G401.6 (cell line): ENCODE results near the gene SERPINB7.
A peak's percentile ranks its signal among the peaks of the same experiment; 100 is the strongest.

ENCODE experiments used
- FAIRE-seq: peaks from 2 replicates; lab custom pipeline; 2012; peaks lifted over from hg19 to GRCh38; lab: Jason Lieb, UNC

The SERPINB7 gene

DNA sequence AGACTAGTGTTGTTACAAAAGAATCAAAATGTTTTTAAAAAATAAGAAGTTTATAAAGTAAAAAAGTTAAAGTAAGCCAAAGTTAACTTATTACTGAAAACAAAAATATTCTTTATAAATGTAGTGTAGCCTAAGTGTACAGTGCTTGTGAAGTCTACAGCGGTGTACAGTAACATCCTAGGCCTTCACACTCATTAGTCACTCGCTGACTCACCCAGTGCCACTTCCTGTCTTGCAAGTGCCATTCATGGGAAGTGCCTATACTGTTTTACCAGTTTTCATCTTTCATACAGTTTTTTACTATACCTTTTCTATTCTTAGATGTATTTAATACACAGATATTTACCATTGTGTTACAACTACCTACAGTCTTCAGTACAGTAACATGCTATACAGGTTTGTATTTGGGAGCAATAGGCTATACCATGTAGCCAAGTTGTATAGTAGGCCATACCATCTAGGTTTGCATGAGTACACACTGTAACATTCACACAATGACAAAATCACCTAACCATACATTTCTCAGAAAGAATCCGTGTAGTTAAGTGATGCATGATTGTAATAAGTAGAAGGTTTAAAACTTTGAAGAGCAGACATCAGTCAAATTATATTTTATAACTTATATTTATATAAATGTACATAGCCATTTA lies 13.4 kb downstream of the SERPINB7 start:
- FAIRE-seq, result no peak

DNA sequence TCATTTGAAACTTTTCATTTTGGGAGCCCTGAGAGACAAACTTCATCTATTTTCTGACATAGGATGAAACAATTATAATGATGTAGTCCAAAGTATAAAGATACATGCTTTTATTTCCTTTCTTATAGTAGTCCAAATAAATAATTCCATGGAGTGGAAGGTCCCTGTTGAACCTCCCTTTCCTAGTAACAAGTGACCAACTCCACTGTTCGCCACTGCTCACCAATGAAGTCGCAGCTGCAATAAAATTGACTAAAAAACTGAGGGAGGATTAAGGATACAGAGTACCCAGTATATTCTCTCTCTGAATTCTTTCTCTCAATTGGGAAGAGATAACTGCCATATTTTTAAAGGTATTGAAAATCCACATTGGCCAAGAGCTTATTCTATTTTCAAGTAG lies 14.1 kb downstream of the SERPINB7 start:
- FAIRE-seq, result no peak

DNA sequence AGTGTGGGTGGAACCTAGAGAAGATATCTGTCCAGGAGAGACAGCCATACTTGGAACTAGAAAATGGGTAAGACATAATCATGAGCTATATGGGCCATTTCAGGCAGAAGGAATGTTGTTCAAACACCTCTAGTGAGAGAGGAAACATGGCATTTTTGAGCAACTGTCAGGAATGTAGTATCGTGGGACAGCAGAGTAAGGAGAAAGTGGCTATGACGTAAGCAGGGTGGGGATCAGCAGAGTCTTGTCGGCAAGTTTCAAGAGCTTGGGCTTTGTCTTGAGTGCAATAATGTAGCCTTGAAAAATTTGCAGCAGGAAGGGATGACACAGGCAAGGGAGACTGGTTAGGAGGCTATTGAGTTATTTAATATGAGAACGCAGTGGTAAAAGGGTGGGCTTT lies 20.4 kb downstream of the SERPINB7 start:
- FAIRE-seq, result no peak

DNA sequence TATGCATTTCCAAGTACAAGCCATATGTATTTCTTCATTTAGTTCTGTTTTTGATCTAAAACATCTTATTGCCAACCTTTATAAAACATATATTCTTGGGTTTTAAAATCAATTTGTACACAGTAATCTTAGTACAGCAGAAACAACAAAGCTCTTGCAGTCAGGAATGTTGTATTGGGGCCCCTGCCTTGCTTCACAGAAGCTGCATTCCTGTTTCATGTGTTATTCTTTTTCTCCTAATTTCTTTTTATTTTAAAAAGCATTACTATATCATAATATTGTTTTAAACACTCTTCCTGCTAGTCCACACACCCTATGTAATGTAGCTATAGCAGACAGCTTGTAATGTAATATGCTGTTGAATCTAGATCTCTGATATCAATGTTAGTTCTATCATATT lies 24.0 kb downstream of the SERPINB7 start:
- no peak for FAIRE-seq

DNA sequence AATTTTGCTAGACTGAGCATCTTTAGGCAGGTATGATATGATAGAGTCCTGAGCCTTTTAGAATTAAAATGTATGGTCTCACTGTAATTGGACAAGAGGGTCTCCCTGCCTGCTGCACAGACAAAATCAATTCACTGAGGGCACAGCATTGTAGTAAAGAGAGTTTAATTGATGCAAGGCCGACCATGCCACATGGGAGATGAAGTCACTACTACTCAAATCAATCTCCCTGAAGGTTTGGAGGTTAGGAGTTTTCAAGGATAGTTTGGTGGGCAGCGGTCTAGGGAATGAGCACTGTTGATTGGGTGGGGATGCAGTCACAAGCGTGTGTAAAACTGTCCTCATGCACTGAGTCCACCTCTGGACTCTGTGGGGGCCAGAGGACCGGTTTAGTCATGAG lies 26.1 kb downstream of the SERPINB7 start:
- no peak for FAIRE-seq

DNA sequence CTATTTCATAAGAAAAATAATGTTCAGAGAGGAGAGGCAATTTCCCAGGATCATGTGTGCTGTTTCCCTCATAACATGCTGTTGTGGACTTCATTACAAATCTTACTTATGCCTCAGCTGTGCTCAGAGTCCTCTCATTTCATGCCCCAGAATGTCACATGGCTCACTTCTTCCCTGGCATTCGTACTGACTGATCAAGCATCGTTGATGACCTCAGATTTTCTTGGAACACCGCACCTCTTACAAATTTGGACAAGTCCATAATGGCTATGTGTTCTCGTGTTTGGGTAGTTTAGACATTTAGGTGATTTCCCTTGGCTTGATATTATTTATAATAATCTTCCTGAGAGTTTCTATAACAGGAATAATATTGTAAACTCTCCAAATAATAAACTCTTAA lies 32.9 kb downstream of the SERPINB7 start:
- no peak for FAIRE-seq

DNA sequence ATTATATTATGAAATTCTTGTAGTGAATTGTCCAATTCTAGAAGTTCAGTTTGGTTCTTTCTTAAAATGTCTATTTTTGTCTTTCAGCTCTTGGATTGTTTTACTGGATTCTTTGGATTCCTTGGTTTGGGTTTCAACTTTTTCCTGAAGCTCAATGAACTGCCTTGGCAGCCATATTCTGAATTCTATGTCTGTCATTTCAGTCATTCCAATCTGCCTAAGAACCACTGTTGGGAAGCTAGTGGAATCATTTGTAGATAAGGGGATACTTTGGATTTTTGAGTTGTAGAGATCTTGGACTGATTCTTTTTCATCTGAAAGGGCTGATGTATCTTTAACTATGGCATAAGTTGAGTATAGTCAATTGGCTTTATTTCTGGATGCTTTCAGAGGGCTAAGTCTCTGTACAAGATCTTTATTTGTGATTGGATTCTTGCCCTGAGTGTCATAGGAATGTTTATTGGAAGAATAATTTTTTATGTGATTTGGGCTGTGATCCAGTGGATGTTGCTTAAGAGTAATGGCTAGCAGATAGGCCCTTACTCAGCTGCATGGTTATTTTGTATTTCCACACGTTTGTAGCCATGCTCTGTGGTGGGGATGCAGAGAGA lies 42.3 kb downstream of the SERPINB7 start:
- no peak for FAIRE-seq

DNA sequence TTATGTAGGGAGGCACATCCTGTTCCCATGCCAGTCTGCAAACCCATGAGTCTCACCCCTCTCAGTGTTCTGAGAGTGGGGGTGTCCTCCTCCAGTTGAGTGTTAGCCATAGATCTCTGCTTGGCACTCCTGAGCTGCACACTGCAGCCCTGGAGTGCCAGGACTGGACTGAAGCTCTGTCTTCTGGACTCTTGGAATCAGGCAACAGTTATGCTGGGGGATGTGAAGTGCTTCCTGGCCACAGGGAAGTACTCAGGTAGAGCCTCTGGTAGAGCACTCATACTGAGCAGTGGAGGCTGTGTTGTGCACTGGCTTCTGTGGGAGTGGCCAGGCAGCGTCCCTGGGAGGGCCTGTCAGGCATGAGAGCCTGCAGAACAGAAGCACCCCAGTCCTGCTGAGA lies 43.0 kb downstream of the SERPINB7 start:
- FAIRE-seq, result no peak

DNA sequence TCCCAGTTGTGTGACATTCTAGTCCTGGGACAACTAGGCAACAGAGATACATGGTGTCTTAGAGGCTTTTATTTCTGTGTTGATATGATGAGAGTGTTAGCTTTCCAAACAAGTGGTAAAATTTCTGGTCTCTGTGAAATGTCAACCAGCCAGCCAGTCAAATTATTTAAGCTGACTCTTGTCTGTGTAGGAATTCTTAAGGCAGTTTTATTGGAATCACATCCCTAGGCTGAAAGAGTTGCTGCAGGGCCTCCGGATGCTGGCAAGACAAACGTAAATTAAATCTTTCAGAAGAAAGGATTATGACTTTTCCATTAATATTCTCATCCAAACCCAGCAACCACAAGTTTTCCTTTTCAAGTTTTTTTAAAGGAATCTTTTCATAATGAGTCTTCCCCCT lies 44.6 kb downstream of the SERPINB7 start:
- FAIRE-seq, result no peak

DNA sequence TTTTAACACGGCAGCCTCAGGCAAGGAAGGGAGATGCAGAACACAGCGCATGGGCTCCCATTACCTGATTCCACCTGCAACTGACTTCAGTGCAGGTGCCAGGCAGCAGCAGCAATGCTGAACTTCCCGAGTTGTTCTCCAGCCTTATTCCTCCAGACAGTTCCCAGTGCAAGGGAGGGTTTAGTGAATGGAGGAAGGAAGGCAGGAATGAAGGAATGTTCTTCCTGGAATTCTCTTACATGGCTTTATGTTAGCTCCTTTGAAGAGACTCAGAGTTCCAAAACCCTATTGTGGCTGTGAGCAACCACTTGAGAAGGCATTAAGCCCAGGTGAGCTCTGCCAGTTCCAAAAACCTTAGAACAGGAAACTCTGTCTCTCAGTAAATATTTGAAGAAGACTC lies 45.5 kb downstream of the SERPINB7 start:
- no peak for FAIRE-seq

DNA sequence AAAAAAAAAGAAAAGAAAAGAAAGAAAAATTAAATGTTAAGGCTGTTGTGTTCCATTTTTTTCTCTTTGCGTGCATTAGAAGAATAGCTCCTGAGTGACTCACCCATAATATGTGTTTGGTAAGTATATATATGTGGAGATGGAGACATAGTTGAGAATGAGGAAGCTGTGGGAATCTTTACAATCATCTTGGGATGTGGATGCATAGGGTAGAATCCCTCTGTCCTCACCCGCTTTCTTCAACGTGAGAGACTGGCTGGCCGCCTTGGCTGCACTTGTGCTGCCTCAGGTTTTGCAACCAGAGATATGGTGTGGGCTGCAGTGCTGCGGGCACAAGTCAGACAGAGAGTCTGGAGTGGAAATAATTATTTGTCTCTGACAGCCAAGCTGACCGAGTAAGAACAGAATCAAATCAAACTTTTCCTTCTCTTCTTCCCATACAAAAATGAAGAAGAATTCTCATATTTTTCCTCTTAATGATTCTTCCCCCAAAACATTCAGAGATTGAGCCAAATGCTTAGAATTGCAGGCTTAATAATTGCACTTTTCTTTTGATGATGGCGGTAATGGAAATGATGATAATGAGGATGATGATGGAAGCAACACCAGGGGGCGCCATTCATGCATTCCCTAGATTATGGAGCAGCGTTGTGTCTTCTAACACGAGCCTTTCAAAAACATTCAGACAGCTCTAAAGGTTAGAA lies 48.5 kb downstream of the SERPINB7 start:
- FAIRE-seq, result no peak

DNA sequence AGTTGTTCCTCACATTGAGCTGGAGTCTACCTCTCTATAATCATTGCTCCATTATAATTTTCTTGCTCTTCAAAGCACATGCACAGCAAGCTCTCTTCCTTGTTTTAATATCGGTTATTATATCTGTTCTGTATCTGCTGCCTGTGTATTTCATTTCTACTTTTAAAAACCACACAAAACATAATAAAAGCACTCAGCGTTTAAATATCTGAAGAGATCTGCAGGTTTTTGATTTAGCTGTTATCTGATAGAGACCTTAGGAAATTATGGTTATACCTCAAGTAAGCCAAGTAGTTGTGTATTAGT lies 49.0 kb downstream of the SERPINB7 start:
- no peak for FAIRE-seq

DNA sequence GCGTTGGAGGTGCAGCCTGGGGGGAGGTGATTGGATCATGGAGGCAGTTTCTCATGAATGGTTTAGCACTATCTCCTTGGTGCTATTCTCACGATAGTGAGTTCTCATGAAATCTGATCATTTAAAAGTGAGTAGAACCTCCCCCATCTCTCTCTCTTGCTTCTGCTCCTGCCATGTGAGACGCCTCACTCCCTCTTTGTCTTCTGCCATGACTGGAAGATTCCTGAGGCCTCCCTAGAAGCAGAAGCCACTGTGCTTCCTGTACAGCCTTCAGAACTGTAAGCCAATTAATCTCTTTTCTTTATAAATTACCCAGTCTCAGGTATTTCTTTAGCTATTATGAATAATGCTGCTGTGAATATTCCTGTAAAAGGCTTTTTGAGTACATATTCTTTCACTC lies 52.9 kb downstream of the SERPINB7 start:
- FAIRE-seq, result no peak

DNA sequence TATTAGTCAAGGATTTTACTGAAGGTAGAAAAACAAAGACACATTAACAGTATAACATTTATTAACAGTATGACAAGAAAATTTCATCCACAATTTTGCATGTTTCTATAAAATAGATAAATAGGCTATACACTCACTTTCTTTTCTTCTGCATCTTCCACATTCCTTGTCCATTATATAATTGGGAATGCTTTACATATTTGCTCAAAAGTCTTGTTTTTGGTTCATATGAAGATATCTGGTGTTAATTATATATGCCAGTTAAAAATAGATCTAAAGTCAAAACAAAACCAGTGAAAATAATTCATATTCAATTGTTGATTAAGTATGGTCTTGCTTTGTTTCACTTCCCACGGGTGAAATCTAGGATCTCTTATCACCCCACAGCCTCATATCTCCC lies 53.4 kb downstream of the SERPINB7 start:
- no peak for FAIRE-seq

DNA sequence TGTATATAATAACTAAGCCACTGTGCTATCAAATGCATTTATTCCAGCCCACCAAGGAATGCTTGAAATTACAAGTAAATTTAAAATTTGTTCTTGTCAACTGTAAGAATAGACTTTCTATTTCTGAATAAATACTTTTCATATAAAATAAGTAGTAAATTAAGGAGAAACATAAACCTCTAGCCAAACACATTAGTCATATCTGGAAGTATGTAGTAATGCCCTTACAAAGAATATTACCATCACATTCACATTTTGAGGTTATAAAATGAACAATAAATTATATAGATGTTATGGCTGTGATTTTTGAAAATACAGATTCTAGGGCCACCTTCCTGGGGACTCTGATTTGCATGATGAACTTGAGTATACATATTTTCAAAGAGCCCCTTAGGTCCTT lies 54.7 kb downstream of the SERPINB7 start:
- no peak for FAIRE-seq

DNA sequence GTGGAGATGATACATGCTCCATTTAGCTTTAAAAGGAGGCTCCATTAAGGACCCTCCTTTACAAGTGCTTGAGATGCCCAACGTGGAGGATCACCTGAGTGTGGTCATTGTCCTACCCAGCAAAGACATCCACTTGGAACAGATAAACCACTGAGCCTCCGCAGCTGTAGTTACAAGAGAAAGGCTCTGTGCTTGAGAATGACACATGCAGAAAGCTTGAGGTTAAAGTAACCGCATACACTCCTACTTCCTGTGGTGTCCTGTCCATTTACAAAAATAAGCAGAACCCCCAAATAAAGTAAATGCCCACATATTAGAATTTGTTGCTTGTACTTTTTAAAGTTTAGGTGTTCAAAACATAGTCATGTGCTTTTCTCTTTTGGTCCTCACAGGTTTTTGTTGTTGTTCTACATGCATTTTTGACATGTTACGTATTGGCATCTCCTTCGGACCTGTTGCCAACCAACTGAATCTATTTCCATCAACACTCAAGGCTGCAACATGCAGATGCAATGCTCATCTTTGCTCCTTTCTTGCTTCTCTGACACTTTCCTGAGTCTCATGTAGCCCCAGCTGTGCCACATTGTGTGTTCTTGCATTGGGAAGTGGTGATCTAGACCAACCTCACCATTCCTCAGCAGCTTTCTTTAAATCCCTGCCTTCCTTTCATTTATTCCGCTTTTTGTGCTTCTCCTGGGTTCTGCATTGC lies 56.0 kb downstream of the SERPINB7 start:
- no peak for FAIRE-seq

DNA sequence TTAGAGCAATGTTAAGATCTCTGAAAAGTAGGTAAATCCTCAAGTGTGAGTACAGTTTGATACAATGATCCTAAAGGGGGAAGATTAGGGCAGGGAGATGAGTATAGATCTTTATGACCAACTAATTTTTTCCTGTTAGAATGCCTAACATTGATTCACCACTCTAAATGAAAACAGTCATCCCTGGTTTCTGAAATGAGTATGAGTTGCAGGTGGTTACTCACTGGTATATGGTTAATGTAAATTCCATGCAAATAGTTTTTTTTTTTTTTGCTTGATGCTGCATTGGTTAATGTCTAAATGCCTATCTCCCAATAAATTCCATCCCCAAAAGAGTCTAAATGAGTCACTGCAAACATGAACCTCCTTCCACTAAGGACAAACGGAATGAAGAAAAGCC lies 57.3 kb downstream of the SERPINB7 start:
- no peak for FAIRE-seq

DNA sequence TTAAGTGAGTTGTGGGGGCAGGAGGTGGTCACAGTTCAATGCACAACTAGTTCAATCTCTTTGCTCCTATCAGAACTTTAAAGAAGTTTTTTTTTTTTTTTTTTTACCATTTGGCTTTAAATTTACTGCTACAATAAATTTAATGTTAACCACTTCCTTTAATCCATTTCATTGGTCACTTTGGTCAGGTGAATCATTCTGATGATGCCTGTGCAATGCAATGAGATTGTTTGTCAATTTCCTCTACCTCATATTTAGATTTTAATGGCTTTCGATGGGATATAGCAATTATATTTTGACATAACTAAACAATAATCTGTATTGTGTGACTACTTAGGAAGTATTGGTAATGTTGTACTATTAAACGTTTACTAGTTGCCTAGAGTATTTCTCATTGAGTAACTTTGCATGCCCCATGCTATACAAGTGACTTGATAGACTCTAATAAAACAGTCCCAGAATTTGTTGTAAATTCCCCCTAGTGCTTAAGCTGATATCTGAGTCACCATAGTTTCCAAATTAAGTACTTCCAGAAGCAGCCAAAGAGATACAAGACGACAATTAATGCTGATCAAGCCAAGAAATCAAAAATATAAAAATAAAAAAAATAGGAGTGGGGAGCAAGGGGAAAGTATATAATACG lies 59.4 kb downstream of the SERPINB7 start:
- no peak for FAIRE-seq

DNA sequence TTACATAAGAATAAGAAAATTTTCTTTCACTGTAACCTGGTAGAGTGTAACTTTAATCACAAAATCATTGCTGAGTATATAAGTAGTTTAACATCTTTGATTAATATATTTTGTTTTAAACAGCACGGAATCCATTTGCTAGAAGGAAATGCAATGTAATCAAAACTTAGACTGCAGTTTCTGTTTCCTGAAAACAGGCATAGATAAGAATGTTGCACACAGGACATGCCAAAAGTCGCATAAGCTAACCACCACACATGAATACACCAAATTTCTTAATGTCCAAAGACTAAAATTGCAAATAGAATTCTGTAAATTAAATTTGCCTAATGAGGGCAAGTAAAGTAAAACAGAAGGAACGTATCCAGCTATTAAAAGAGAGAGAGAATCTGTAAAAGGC lies 61.2 kb downstream of the SERPINB7 start:
- FAIRE-seq, result no peak

DNA sequence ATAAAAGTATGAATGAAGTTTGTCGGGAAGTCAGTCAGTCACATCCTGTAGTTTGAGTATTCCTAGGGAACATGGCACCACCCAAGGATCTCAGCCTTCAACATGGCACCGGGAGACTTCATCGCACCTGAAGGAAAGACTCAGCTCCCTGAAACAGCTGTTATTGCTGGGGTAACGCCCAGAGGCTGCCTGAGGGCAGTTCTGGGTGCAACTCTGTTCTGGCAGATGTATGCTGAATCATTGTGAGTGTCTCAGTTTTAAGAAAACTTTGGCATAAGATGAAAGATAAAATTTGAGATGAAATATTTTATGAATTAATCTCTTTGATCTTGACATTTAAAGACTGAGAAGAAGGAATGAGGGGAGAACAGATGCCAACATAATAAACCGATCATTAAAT lies 62.4 kb downstream of the SERPINB7 start:
- no peak for FAIRE-seq

DNA sequence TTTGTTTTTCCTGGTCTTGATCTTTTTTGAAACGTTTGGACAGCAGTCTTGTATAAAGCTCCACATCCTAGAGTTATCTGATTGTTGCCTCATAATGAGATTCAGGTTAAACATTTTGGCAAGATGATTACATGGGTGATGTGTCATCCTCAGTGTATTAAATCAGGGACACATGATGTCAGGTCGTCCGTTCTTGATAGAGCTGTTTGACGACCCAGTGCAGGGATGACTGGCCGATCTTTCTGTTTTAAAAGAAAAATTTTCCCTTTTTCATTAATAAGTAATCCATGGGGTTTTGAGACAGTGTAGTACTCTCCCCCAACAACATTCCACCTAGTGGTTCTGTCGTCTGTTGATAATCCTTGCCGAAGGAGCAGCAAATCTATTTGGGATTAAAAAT lies 67.8 kb downstream of the SERPINB7 start:
- no peak for FAIRE-seq

DNA sequence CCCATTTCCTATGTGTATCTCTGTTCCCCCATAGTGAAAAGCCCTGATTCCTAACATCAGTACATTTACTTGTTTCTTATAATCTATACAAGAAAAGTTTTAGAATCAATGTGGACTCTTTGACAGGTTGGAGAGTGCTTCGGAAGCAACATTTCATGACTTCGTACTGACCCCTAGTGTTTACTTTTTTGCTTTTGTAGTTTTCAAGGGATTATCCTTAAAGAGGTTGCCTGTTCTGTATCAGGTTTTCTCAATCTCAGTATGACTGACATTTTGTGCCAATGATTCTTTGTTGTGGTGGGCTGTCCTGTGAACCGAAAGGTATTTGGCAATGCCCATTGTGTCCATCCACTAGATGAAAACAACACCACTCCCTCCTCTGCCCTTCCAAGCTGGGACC lies 69.0 kb downstream of the SERPINB7 start:
- FAIRE-seq, result peak; percentile 42

DNA sequence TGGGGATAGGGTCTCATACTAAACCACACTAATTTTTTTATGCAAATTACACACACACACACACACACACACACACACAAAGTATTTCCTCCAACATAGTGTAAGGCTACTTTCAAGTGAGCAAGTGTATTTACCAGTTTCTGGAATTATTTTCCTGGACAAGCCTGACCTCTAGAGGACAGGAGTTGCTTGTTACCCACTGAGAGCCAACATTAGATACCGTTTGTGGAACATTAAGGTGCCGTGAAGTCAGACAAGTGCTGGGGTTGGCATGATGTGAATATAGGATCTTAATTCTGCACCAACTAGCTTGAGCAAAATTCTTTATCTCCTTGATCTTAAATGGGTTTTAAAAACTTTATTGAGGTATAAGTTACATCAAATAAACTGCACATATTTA lies 72.9 kb downstream of the SERPINB7 start:
- FAIRE-seq, result peak; percentile 68
